IMR-90 (cell line): Measurements from ENCODE around the gene LMOD2. TPM values are rescaled to one million over a fixed set of nuclear protein-coding genes. Genes with fewer than 3 reads are reported as not detected.

Experiments
- ATAC-seq: fragments of 200-7000 bp; cut with Tn5 transposase; 2 replicates; pipeline ENCODE4 v1.9.1; 2020; ENCODE audit warnings: low read depth, mild to moderate bottlenecking, moderate library complexity
- BruUV-seq: library from RNA; stranded (reverse); fragments of 400-500 nt; replicated peaks from 2 replicates; lab custom pipeline; 2021; lab: Mats Ljungman, UMichigan
- CTCF ChIA-PET: fragments of 300-600 bp; formaldehyde crosslinking; extraction: SDS; loops from one replicate; lab custom pipeline; 2021; ENCODE audit warnings: antibody characterized with exemption; lab: Yijun Ruan, JAX
- POLR2A ChIA-PET: fragments of 300-600 bp; sonication (Branson Sonifier 250); formaldehyde crosslinking; loops from one replicate; lab custom pipeline; 2022; ENCODE audit warnings: antibody characterized with exemption; ENCODE audit not compliant: unreplicated experiment; lab: Charles Lee
- DNase-seq: peaks from one replicate; pipeline ENCODE4 v3.0.0; 2013
- H2AFZ ChIP-seq: replicated peaks from 2 replicates; pipeline ENCODE3; 2013; ENCODE audit warnings: low read length, mild to moderate bottlenecking; ENCODE audit not compliant: poor library complexity
- H2AK5ac ChIP-seq: 2 replicates; pipeline ENCODE4 v1.6.1; 2013; ENCODE audit warnings: low read depth, low read length, inconsistent platforms
- H2AK9ac ChIP-seq: replicated peaks from 2 replicates; pipeline ENCODE3; 2013; ENCODE audit warnings: mild to moderate bottlenecking, low read depth, low read length, moderate library complexity; ENCODE audit not compliant: poor library complexity
- H2BK120ac ChIP-seq: 2 replicates; pipeline ENCODE4 v1.6.1; 2013; ENCODE audit warnings: low read depth, low read length, inconsistent platforms
- H2BK15ac ChIP-seq: 3 replicates; pipeline ENCODE4 v1.6.1; 2013; ENCODE audit warnings: low read depth, low read length, inconsistent platforms
- H2BK20ac ChIP-seq: 2 replicates; pipeline ENCODE4 v1.6.1; 2013; ENCODE audit warnings: low read depth, mild to moderate bottlenecking, inconsistent platforms, low read length, moderate library complexity
- H2BK5ac ChIP-seq: 2 replicates; pipeline ENCODE4 v1.6.1; 2013; ENCODE audit warnings: mild to moderate bottlenecking, low read depth, low read length, inconsistent platforms; ENCODE audit not compliant: poor library complexity, severe bottlenecking
- H3K14ac ChIP-seq: replicated peaks from 2 replicates; pipeline ENCODE4 v1.6.1; 2013; ENCODE audit warnings: low read depth, low read length, inconsistent platforms
- H3K18ac ChIP-seq: 2 replicates; pipeline ENCODE4 v1.6.1; 2013; ENCODE audit warnings: low read depth, low read length, control low read depth
- H3K23ac ChIP-seq: 2 replicates; pipeline ENCODE4 v1.6.1; 2013; ENCODE audit warnings: low read depth, low read length, inconsistent platforms
- H3K27ac ChIP-seq: 2 replicates; pipeline ENCODE4 v1.5.1; 2013; ENCODE audit warnings: mild to moderate bottlenecking, control low read depth, low read length; ENCODE audit not compliant: insufficient read depth
- H3K27me3 ChIP-seq: 2 replicates; pipeline ENCODE4 v1.6.1; 2013; ENCODE audit warnings: low read length; ENCODE audit not compliant: control insufficient read depth, insufficient read depth
- H3K36me3 ChIP-seq: 2 replicates; pipeline ENCODE4 v1.6.1; 2013; ENCODE audit warnings: low read length, mixed read lengths; ENCODE audit not compliant: control insufficient read depth, insufficient read depth
- H3K4ac ChIP-seq: 2 replicates; pipeline ENCODE4 v1.6.1; 2013; ENCODE audit warnings: low read depth, low read length, inconsistent platforms
- H3K4me1 ChIP-seq: 2 replicates; pipeline ENCODE4 v1.6.1; 2013; ENCODE audit warnings: low read length, mixed read lengths; ENCODE audit not compliant: control insufficient read depth, insufficient read depth
- H3K4me2 ChIP-seq: 2 replicates; pipeline ENCODE4 v1.6.1; 2013; ENCODE audit warnings: low read depth, mild to moderate bottlenecking, control low read depth, low read length, moderate library complexity
- H3K4me3 ChIP-seq: 2 replicates; pipeline ENCODE4 v1.5.1; 2013; ENCODE audit warnings: low read depth, mild to moderate bottlenecking, control low read depth, low read length, moderate library complexity; ENCODE audit not compliant: insufficient read depth
- H3K56ac ChIP-seq: 2 replicates; pipeline ENCODE4 v1.6.1; 2013; ENCODE audit warnings: low read length, inconsistent platforms; ENCODE audit not compliant: insufficient read depth; ENCODE audit errors: extremely low read depth
- H3K79me1 ChIP-seq, 2 experiments: 2 replicates each; pipeline ENCODE4 v1.6.1; 2013; ENCODE audit warnings: low read length in 2 of 2, inconsistent platforms in 1 of 2, low read depth in 1 of 2
- H3K9ac ChIP-seq: 2 replicates; pipeline ENCODE4 v1.6.1; 2013; ENCODE audit warnings: low read depth, low read length, control low read depth
- H3K9me1 ChIP-seq: 2 replicates; pipeline ENCODE4 v1.6.1; 2013; ENCODE audit warnings: low read length, inconsistent platforms; ENCODE audit not compliant: insufficient read depth
- H3K9me3 ChIP-seq: 2 replicates; pipeline ENCODE4 v1.6.1; 2013; ENCODE audit warnings: low read length; ENCODE audit not compliant: control insufficient read depth, insufficient read depth
- H4K20me1 ChIP-seq: 2 replicates; pipeline ENCODE4 v1.6.1; 2013; ENCODE audit warnings: low read length, inconsistent platforms; ENCODE audit not compliant: insufficient read depth
- H4K5ac ChIP-seq: 2 replicates; pipeline ENCODE4 v1.6.1; 2013; ENCODE audit warnings: mild to moderate bottlenecking, low read depth, low read length, control low read depth
- H4K8ac ChIP-seq, 2 experiments: 2 replicates each; pipeline ENCODE4 v1.6.1; 2013; ENCODE audit warnings: low read depth in 2 of 2, low read length in 2 of 2, control low read depth in 1 of 2, inconsistent platforms in 1 of 2
- H4K91ac ChIP-seq: 2 replicates; pipeline ENCODE4 v1.6.1; 2013; ENCODE audit warnings: low read depth, low read length, inconsistent platforms; ENCODE audit not compliant: insufficient read depth
- CHD1 ChIP-seq: IDR thresholded peaks from 2 replicates; pipeline ENCODE4 v1.6.1; 2012; ENCODE audit warnings: low read depth, low read length, improper control_type of control experiment
- CTCF ChIP-seq: conservative IDR thresholded peaks from 2 replicates; pipeline ENCODE4 v1.5.1; 2012; ENCODE audit warnings: mild to moderate bottlenecking, low read depth, low read length, improper control_type of control experiment
- ELK1 ChIP-seq: fragments of 150-350 bp; IDR thresholded peaks from 2 replicates; pipeline ENCODE4 v1.6.1; 2016; ENCODE audit warnings: low read depth, mild to moderate bottlenecking, low read length, moderate library complexity, borderline replicate concordance
- NFE2L2 ChIP-seq: fragments of 150-350 bp; IDR thresholded peaks from 2 replicates; pipeline ENCODE4 v1.6.1; 2016; ENCODE audit warnings: low read depth, mild to moderate bottlenecking, low read length
- RCOR1 ChIP-seq: IDR thresholded peaks from 2 replicates; pipeline ENCODE4 v1.6.1; 2012; ENCODE audit warnings: mild to moderate bottlenecking, low read length, improper control_type of control experiment; ENCODE audit not compliant: insufficient replicate concordance
- RFX5 ChIP-seq: IDR thresholded peaks from 2 replicates; pipeline ENCODE4 v1.8.0; 2012; ENCODE audit warnings: low read depth, mild to moderate bottlenecking, low read length, moderate library complexity
- dilution Hi-C: fragments of 300-500 bp; cut with HindIII; formaldehyde crosslinking; loops from one replicate; pipeline ENCODE4 v1.14.3; 2018; ENCODE audit warnings: low sequenced_read_pairs; ENCODE audit not compliant: unreplicated experiment
- in situ Hi-C: fragments of 300-500 bp; cut with MboI; formaldehyde crosslinking; loops from 3 replicates; pipeline ENCODE4 v1.14.3; 2019; ENCODE audit warnings: low sequenced_read_pairs, inconsistent platforms, mixed read lengths
- intact Hi-C: fragments of 100-400 bp; cut with micrococcal nuclease; formaldehyde crosslinking; loops from 2 replicates; pipeline ENCODE4 v1.10.0; 2022
- polyA plus RNA-seq, 3 experiments: library from polyadenylated mRNA; depleted of rRNA; stranded (reverse); fragments of >200 nt; gene quantifications; 2 replicates each; pipeline ENCODE4 v1.2.3, GENCODE V29; 2012; ENCODE audit warnings: low replicate concordance in 1 of 3
- total RNA-seq: library from RNA; depleted of rRNA; stranded (reverse); fragments of >200 nt; gene quantifications from 2 replicates; pipeline ENCODE4 v1.2.3, GENCODE V29; 2012

Gene LMOD2
- total and polyA plus RNA-seq, 2 of the 4 experiments (the other 2 are of a cell fraction) = not detected

GRCh38 chr7:123640583-123640982, 15.1 kb upstream of the LMOD2 start:
- Histone ChIP-seq H3K4me1 (peaks cover 3% of the 10 kb centered on the region; the same call in 1 of the 2 replicates), H2AFZ (no peak overlapping the region), H3K9me1 (no peaks in the 10 kb centered on the region), H4K91ac (no peak overlapping the region), H3K56ac (no peak overlapping the region), H4K8ac (no peak overlapping the region), H2BK5ac (no peak overlapping the region), H3K4me3 (no peak overlapping the region), H3K18ac (no peak overlapping the region), H3K79me1 (no peaks in the 10 kb centered on the region), H2BK120ac (no peak overlapping the region), H3K36me3 (no peaks in the 10 kb centered on the region), H4K5ac (no peak overlapping the region), H2AK5ac (no peak overlapping the region), H3K4ac (no peak overlapping the region), H3K27ac (no peak overlapping the region), H2BK20ac (no peak overlapping the region), H3K4me2 (no peak overlapping the region), H2BK15ac (no peak overlapping the region), H4K20me1 (no peaks in the 10 kb centered on the region), H3K14ac (no peak overlapping the region), H3K9me3 (no peaks in the 10 kb centered on the region), H3K27me3 (peaks cover 2% of the 10 kb centered on the region), H3K23ac (no peak overlapping the region), H3K9ac (no peak overlapping the region), H2AK9ac (no peak overlapping the region)
- ATAC-seq (no peak), DNase-seq (no peak)
- ChIA-PET POLR2A (no interaction called here), CTCF (no interaction called here)
- dilution Hi-C loops = no loop called here
- TF ChIP-seq NFE2L2 (no peak), RCOR1 (no peak), CTCF (no peak), ELK1 (no peak), CHD1 (no peak), RFX5 (no peak)
- intact Hi-C loops = no loop called here
- in situ Hi-C loops = loop anchor here (25.0 kb wide), 1 partner anchor 222 kb away; no protein-coding TSS in a partner anchor
- BruUV-seq = no TSS peak
